ENCODE measurements around the gene HSD17B1. TPM values are rescaled to one million over a fixed set of nuclear protein-coding genes. Genes with fewer than 3 reads are reported as not detected.

Gene HSD17B1
- polyA plus RNA-seq, 2 donors, result 4.0 to 9.0 TPM

DNA sequence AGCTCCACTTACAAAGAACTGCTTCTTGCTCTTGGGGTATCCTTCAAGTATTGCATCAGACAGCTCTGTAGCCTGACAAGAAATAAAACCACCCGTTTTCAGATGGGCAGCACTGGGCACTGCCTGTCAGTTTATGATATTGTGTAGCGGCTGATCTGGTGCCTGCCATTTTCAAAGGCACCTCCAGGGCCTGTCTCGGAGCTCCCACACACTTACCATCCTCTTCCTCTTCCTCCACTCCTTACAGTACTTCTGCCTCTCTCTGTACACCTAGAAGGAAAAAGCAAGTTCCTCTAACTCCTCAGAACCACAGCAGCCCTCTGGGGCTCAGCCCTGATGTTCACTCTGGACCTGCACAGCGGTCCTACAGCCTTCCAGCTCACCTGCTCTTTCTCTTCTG lies 20.4 kb downstream of the HSD17B1 start:
- Histone ChIP-seq H3K27ac (ENCODE audit: low read depth in 2 of 2, low read length in 1 of 2) (no peak overlapping the region), H3K27me3 (ENCODE audit: control insufficient read depth in 1 of 2, insufficient read depth in 2 of 2, low read length in 2 of 2) (no peaks in the 10 kb centered on the region), H3K4me3 (ENCODE audit: low read depth in 1 of 2, low read length in 2 of 2) (no peak overlapping the region), H3K36me3 (ENCODE audit: control insufficient read depth in 2 of 2, insufficient read depth in 2 of 2, low read length in 1 of 2) (peaks cover 42% of the 10 kb centered on the region in 2 donors), H3K4me1 (ENCODE audit: control insufficient read depth in 2 of 2, insufficient read depth in 2 of 2, low read length in 1 of 2) (peaks cover 0 to 3% of the 10 kb centered on the region in 2 donors), H3K9me3 (ENCODE audit: control insufficient read depth in 2 of 2, insufficient read depth in 1 of 2, low read depth in 1 of 2, low read length in 1 of 2) (no peaks in the 10 kb centered on the region)
- 83 to 86% methylated on average over 4 of the region's 4 CpGs for WGBS, 2 donors

DNA sequence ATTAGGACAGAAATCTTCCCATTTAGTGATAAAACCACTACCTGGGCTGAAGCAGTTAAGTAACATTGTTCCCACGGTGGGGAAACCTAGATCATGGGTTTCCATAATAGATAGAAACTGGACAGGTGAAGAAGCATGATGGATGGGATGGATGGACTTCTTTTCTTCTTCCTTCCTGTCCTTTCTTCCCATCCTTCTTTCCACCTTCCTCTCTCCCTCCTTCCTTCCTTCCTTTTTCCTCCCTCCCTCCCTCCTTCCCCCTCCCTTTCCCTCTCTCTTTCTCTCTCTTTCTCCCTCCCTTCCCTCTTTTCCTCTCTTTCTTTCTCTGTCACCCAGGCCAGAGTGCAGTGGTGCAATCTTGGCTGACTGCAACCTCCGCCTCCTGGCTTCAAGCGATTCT lies 21.7 kb downstream of the HSD17B1 start:
- no peak overlapping the region for H3K4me3 ChIP-seq (ENCODE audit: low read depth in 1 of 2, low read length in 2 of 2)
- no peaks in the 10 kb centered on the region for H3K4me1 ChIP-seq (ENCODE audit: control insufficient read depth in 2 of 2, insufficient read depth in 2 of 2, low read length in 1 of 2)
- H3K27me3 ChIP-seq (ENCODE audit: control insufficient read depth in 1 of 2, insufficient read depth in 2 of 2, low read length in 2 of 2), result no peaks in the 10 kb centered on the region
- H3K27ac ChIP-seq (ENCODE audit: low read depth in 2 of 2, low read length in 1 of 2), result no peak overlapping the region
- H3K36me3 ChIP-seq (ENCODE audit: control insufficient read depth in 2 of 2, insufficient read depth in 2 of 2, low read length in 1 of 2), result peaks cover 30 to 34% of the 10 kb centered on the region in 2 donors
- H3K9me3 ChIP-seq (ENCODE audit: control insufficient read depth in 2 of 2, insufficient read depth in 1 of 2, low read depth in 1 of 2, low read length in 1 of 2), result no peaks in the 10 kb centered on the region
- WGBS, 2 donors, result 79 to 81% methylated on average over 3 of the region's 3 CpGs

- Histone ChIP-seq H3K4me1 (ENCODE audit: control insufficient read depth in 2 of 2, insufficient read depth in 2 of 2, low read length in 1 of 2) (no peaks in the 10 kb centered on the region), H3K27ac (ENCODE audit: low read depth in 2 of 2, low read length in 1 of 2) (peak overlapping the region; percentile 22 to 44), H3K36me3 (ENCODE audit: control insufficient read depth in 2 of 2, insufficient read depth in 2 of 2, low read length in 1 of 2) (peaks cover 28 to 30% of the 10 kb centered on the region in 2 donors), H3K9me3 (ENCODE audit: control insufficient read depth in 2 of 2, insufficient read depth in 1 of 2, low read depth in 1 of 2, low read length in 1 of 2) (no peaks in the 10 kb centered on the region), H3K4me3 (ENCODE audit: low read depth in 1 of 2, low read length in 2 of 2) (peak overlapping the region; percentile 53 to 82), H3K27me3 (ENCODE audit: control insufficient read depth in 1 of 2, insufficient read depth in 2 of 2, low read length in 2 of 2) (no peaks in the 10 kb centered on the region)
- WGBS, 2 donors, result 2 to 4% methylated on average over 18 of the region's 18 CpGs
Observed at GRCh38 chr17:42577140-42577531, 24.4 kb downstream of the HSD17B1 start.

DNA sequence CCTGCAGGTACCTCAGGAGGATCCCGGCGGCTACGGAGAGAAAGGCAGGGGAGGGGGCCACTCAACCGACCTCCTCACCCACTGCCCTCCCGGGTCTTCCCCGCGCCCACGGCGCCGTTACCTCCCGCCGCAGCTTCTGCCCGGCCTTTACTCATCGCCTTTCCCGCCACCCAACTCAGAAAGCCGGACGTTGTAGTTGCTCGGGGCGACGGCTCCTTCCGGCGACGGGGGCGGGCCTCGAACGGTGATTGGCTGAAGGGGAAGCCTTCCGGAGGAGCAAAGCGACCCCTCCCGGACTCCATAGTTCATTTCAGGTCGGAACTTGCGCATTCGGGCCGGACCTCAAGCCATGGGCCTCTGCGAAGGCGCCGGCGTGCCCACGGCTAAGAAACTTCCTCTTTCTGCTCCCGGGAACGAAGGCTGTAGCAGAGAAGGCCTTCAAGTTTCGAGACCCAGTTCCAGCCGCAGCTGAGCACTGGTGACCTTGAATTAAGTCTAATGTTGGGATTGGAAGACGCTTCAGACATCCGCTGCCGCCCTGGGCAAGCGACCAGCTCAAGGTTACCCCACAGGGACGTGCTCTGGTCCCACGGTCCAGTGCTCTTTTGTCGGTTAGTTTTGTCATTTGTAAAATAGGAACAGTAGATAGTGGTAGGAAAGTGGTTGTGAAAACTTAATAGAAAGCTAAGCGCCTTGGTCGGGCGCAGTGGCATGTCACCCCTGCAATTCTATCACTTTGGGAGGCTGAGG lies 25.0 kb downstream of the HSD17B1 start, which contains the start of gene PSMC3IP:
Gene PSMC3IP, minus strand, starts transcription at position 198 of the 750 bp plus-strand sequence. Its CDS starts 43 bp downstream, at position 155.
- H3K36me3 ChIP-seq (ENCODE audit: control insufficient read depth in 2 of 2, insufficient read depth in 2 of 2, low read length in 1 of 2), result peaks cover 27 to 31% of the 10 kb centered on the region in 2 donors
- 1% methylated on average over 51 to 52 of the region's 52 CpGs for WGBS, 2 donors
- H3K4me1 ChIP-seq (ENCODE audit: control insufficient read depth in 2 of 2, insufficient read depth in 2 of 2, low read length in 1 of 2), result no peaks in the 10 kb centered on the region
- peak within 1 kb of the TSS; percentile 66 to 96 for H3K27ac ChIP-seq (ENCODE audit: low read depth in 2 of 2, low read length in 1 of 2)
- peak within 1 kb of the TSS; percentile 53 to 82 for H3K4me3 ChIP-seq (ENCODE audit: low read depth in 1 of 2, low read length in 2 of 2)
- H3K27me3 ChIP-seq (ENCODE audit: control insufficient read depth in 1 of 2, insufficient read depth in 2 of 2, low read length in 2 of 2), result no peaks in the 10 kb centered on the region
- H3K9me3 ChIP-seq (ENCODE audit: control insufficient read depth in 2 of 2, insufficient read depth in 1 of 2, low read depth in 1 of 2, low read length in 1 of 2), result no peaks in the 10 kb centered on the region

GRCh38 chr17:42578282-42578869 lies 25.7 kb downstream of the HSD17B1 start:
- Histone ChIP-seq H3K27me3 (ENCODE audit: control insufficient read depth in 1 of 2, insufficient read depth in 2 of 2, low read length in 2 of 2) (no peaks in the 10 kb centered on the region), H3K36me3 (ENCODE audit: control insufficient read depth in 2 of 2, insufficient read depth in 2 of 2, low read length in 1 of 2) (peaks cover 21 to 27% of the 10 kb centered on the region in 2 donors), H3K9me3 (ENCODE audit: control insufficient read depth in 2 of 2, insufficient read depth in 1 of 2, low read depth in 1 of 2, low read length in 1 of 2) (no peaks in the 10 kb centered on the region), H3K27ac (ENCODE audit: low read depth in 2 of 2, low read length in 1 of 2) (peak overlapping the region; percentile 66 to 96), H3K4me3 (ENCODE audit: low read depth in 1 of 2, low read length in 2 of 2) (peak overlapping the region; percentile 53 to 82), H3K4me1 (ENCODE audit: control insufficient read depth in 2 of 2, insufficient read depth in 2 of 2, low read length in 1 of 2) (no peaks in the 10 kb centered on the region)
- WGBS, 2 donors, result 1% methylated on average over 20 of the region's 20 CpGs

DNA sequence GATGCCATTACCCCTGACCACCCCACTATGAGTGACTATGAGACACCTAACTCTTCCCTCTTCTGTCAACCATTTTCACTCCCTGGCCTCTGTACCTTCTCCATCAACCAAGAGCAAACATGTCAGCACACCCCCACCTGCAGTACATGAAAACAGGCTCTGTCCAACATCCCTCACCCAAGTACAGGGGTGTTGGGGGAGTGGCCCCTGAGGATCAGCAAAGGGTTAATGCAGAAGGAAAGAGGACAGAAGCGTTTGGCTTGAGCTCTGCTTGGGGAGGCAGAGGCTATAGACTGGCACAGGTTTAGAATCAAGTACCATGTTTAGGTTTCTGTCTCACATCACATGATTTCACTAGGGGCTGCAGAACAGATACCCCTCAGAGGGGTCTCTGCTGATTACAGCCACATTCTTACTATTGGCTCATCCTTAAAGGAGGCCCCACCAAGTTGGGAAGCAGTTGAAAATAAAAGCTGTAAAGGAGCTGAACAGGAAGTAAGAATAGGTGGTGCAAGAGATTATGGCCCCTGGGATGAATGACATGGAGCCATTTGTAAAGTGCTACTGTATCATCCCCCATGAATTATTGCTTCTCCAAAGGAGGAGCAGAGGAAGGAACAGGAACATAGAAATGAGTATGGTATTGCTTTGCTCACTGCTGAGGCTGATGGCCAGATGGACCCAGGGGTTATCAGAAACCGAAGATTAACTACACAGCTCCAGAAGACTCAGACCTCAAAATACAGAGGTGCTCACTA lies 27.2 kb downstream of the HSD17B1 start:
- Histone ChIP-seq H3K27me3 (ENCODE audit: control insufficient read depth in 1 of 2, insufficient read depth in 2 of 2, low read length in 2 of 2) (no peaks in the 10 kb centered on the region), H3K27ac (ENCODE audit: low read depth in 2 of 2, low read length in 1 of 2) (no peak overlapping the region), H3K9me3 (ENCODE audit: control insufficient read depth in 2 of 2, insufficient read depth in 1 of 2, low read depth in 1 of 2, low read length in 1 of 2) (no peaks in the 10 kb centered on the region), H3K4me3 (ENCODE audit: low read depth in 1 of 2, low read length in 2 of 2) (no peak overlapping the region), H3K36me3 (ENCODE audit: control insufficient read depth in 2 of 2, insufficient read depth in 2 of 2, low read length in 1 of 2) (peaks cover 20 to 27% of the 10 kb centered on the region in 2 donors), H3K4me1 (ENCODE audit: control insufficient read depth in 2 of 2, insufficient read depth in 2 of 2, low read length in 1 of 2) (peaks cover 0 to 1% of the 10 kb centered on the region in 2 donors)
- 51 to 57% methylated on average over 2 of the region's 2 CpGs for WGBS, 2 donors

DNA sequence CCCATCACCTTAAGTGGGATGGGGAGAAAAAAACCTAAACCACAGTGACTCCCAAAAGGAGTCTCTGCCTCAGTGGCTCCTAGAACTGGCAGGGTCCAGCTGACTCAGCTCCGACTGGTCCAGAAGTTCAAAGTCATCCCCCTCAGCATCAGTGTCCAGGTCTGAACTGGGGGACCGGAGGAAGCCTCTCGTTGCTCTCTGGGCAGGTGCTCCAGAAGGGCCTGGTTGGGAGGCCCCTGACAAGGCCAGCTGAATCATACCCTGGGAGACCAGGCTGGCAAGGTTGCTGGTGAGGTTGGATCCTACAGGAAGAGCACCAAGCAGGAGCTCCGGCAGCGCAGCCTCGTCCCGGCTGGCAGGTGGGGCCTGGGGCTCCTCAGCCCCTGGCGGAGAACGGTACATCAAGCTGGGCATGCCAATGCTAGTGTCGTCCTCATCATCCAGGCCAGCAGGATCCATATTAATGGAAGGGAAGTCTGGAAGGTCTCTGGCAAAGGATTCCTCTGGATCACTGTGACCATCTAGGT lies 29.1 kb downstream of the HSD17B1 start:
- no peak overlapping the region for H3K27ac ChIP-seq (ENCODE audit: low read depth in 2 of 2, low read length in 1 of 2)
- H3K9me3 ChIP-seq (ENCODE audit: control insufficient read depth in 2 of 2, insufficient read depth in 1 of 2, low read depth in 1 of 2, low read length in 1 of 2), result no peaks in the 10 kb centered on the region
- no peak overlapping the region for H3K4me3 ChIP-seq (ENCODE audit: low read depth in 1 of 2, low read length in 2 of 2)
- 89 to 92% methylated on average over 10 of the region's 10 CpGs for WGBS, 2 donors
- H3K4me1 ChIP-seq (ENCODE audit: control insufficient read depth in 2 of 2, insufficient read depth in 2 of 2, low read length in 1 of 2), result peaks cover 0 to 6% of the 10 kb centered on the region in 2 donors
- H3K36me3 ChIP-seq (ENCODE audit: control insufficient read depth in 2 of 2, insufficient read depth in 2 of 2, low read length in 1 of 2), result peaks cover 24 to 27% of the 10 kb centered on the region in 2 donors
- no peaks in the 10 kb centered on the region for H3K27me3 ChIP-seq (ENCODE audit: control insufficient read depth in 1 of 2, insufficient read depth in 2 of 2, low read length in 2 of 2)

- Histone ChIP-seq H3K4me3 (ENCODE audit: low read depth in 1 of 2, low read length in 2 of 2) (no peak overlapping the region), H3K4me1 (ENCODE audit: control insufficient read depth in 2 of 2, insufficient read depth in 2 of 2, low read length in 1 of 2) (peaks cover 0 to 6% of the 10 kb centered on the region in 2 donors)
- 69 to 75% methylated on average over 9 of the region's 9 CpGs for WGBS, 2 donors
Observed at GRCh38 chr17:42584880-42585279, 32.2 kb downstream of the HSD17B1 start.

GRCh38 chr17:42585353-42585752 lies 32.6 kb downstream of the HSD17B1 start:
- peak overlapping the region; percentile 72 to 87 for H3K27ac ChIP-seq (ENCODE audit: low read depth in 2 of 2, low read length in 1 of 2)

More at GRCh38 chr17:42584880-42585279, 32.2 kb downstream of the HSD17B1 start:
- Histone ChIP-seq H3K9me3 (ENCODE audit: control insufficient read depth in 2 of 2, insufficient read depth in 1 of 2, low read depth in 1 of 2, low read length in 1 of 2) (no peaks in the 10 kb centered on the region), H3K27ac (ENCODE audit: low read depth in 2 of 2, low read length in 1 of 2) (peak overlapping the region; percentile 12 to 87), H3K27me3 (ENCODE audit: control insufficient read depth in 1 of 2, insufficient read depth in 2 of 2, low read length in 2 of 2) (no peaks in the 10 kb centered on the region), H3K36me3 (ENCODE audit: control insufficient read depth in 2 of 2, insufficient read depth in 2 of 2, low read length in 1 of 2) (peaks cover 24 to 30% of the 10 kb centered on the region in 2 donors)

More at GRCh38 chr17:42585353-42585752, 32.6 kb downstream of the HSD17B1 start:
- H3K36me3 ChIP-seq (ENCODE audit: control insufficient read depth in 2 of 2, insufficient read depth in 2 of 2, low read length in 1 of 2), result peaks cover 24 to 29% of the 10 kb centered on the region in 2 donors
- H3K4me1 ChIP-seq (ENCODE audit: control insufficient read depth in 2 of 2, insufficient read depth in 2 of 2, low read length in 1 of 2), result peaks cover 0 to 6% of the 10 kb centered on the region in 2 donors
- H3K4me3 ChIP-seq (ENCODE audit: low read depth in 1 of 2, low read length in 2 of 2), result no peak overlapping the region
- no peaks in the 10 kb centered on the region for H3K27me3 ChIP-seq (ENCODE audit: control insufficient read depth in 1 of 2, insufficient read depth in 2 of 2, low read length in 2 of 2)
- no peaks in the 10 kb centered on the region for H3K9me3 ChIP-seq (ENCODE audit: control insufficient read depth in 2 of 2, insufficient read depth in 1 of 2, low read depth in 1 of 2, low read length in 1 of 2)
- 17 to 24% methylated on average over 1 of the region's 1 CpG for WGBS, 2 donors
